Muscle of back (tissue), 11 donors: ENCODE data around the gene ARID2. TPM values are rescaled to one million over a fixed set of nuclear protein-coding genes. Genes with fewer than 3 reads are reported as not detected.

Experiments
- DNase-seq, 3 donors: peaks; one replicate each; pipeline versions ENCODE4 v3.0.0 to v3.0.0-alpha.2; 2013
- polyA plus RNA-seq, 10 donors: library from polyadenylated mRNA; unstranded; fragments of 120-200 nt; gene quantifications; one replicate each; pipeline ENCODE4 v1.2.1, GENCODE V29; 2013; ENCODE audit not compliant: insufficient read length in 10 of 10

Gene ARID2
- polyA plus RNA-seq, 10 donors, result 13.0 to 20.6 (median 17.5) TPM

DNA sequence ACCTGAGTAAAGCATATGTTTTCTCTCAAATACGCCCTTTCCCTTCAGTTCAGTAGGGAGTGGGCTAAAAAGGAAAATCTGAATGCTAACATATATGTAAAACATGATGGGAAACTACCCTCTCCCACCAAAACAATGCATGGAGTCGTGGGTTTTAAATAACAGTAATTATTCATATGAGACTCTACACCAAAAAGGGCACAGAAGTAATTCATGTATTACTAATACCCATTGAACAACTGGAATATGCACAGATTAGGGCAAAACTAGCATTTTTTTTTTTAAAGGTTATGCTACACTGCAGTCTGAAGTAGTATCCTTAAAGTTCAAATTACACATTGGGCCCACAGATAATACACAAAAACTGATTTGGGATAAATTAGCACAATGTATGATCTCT lies 8.1 kb upstream of the ARID2 start:
- no peak for DNase-seq

DNA sequence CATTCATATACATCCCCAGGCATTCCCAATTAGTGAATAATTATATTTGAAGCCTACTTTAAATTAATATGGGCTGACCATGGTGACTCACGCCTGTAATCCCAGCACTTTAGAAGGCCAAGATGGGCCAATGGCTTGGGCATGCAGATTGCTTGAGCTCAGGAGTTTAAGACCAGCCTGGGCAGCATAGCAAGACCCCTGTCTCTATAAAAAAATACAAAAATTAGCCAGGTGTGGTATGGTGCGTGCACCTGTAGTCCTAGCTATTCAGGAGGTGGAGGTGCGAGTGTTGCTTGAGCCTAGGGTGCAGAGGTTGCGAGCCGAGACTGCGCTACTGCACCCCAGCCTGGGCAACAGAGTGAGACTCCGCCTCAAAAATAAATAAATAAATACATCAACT lies 7.6 kb upstream of the ARID2 start:
- DNase-seq, result no peak

DNA sequence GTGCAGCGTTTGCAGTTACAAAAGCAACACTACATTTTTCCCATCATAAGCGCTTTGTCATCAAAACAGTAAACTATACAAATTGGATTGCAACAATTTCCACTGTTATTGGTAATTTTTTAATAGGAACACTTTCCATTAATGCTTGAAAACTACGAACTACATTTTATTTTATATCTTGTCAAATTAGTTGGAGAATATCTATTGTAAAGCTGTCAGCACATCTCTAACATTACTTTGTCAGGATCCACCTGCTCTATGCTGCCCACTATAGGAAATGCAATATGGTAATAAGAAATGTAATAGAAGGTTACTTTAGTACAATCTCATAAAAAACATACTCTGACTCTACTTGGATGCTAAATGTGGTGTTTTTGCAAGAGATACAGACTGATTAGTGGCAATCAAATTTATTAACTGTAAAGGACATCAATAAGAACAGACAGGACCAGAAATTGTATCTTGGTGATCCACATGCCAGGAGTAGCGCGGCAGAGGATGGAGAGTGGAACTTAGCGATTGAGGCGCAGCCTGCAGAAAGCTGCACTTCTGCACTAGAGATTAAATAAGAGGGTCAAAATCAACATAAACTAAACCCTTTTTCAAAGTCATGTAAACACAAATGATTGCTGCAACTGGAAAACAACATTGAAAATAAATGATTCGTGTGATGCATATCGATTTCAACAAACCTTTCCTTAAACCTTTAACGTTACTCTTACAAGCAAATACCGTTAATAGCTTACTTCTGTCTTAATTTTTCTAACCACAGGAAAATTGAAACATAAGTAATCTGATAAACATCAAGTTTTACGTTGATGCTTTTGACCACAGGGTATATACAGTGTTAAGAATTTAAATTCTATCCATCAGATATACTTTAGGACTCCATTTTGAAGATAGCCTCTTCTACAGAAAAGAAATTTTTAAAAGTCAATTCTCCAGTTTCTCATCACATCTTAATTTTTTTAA lies 3.6 kb upstream of the ARID2 start:
- DNase-seq, result peak; percentile 52 to 89 (median 67)

DNA sequence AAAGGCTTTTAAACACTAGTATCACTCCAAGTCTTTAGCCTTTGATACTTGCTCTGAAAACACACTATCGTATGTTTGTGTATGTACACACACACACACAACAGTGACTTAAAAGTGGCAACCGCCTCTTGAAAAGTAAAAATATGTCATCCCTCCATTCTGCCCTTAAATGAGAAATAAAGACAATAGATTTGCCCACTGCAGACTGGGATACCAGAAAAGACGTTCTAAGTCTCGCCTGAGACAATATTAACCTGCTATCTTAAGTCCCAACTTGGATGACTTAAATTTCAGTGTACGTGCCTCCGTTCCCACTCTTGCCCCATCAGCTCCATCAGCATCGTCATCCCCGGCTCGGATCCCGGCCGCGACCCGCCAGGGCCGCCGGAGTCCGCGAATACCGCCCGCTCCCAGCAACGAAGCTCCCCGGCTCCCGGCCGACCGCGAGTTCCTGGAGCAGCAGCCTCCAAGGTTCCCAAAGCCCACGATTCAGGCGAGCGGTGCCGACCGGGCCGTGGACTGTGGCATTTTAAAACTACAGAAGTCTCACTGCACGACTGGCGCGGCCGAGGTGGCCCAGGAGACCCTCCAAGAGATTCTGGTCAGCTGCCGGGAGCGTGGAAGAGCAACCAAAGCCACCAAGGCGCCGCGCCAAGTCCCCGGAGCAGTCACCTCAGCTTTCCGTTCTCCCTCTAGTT lies 2.8 kb upstream of the ARID2 start:
- DNase-seq, result peak in 1 of 3 donors; percentile 85

DNA sequence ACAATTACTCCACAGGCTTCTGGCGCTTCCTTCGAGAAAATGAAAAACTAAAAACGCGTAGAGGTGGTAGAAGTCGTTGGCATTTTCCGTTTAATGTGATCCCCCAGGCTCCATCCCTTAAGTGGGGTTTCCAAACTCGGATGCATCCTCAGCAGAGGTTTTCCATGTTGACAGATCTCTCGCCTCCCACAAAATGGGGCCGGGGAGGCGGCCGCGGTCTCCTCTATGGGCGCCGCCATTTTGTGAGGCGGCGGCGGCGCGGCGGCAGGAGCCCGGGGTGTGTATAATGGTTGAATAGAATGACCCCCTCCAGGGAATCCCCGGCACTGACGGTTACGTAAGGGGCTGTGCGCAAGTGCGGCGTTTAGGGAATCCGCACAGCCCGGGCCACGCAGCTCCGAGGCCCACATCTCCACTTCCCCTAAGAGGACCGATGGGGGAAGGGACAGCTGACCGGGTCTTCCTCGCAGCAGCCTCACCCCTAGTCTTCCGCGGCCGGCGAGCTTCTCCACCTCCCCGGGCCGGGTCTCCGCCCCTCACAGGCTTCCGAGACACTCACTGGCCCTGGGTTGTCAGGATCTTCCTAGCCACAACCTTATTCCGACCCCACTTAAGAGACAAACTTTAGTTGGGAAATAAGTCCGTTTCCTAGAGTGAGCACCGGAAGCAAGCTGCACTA lies 2.1 kb upstream of the ARID2 start:
- DNase-seq, result peak; percentile 96 to 98 (median 97)

DNA sequence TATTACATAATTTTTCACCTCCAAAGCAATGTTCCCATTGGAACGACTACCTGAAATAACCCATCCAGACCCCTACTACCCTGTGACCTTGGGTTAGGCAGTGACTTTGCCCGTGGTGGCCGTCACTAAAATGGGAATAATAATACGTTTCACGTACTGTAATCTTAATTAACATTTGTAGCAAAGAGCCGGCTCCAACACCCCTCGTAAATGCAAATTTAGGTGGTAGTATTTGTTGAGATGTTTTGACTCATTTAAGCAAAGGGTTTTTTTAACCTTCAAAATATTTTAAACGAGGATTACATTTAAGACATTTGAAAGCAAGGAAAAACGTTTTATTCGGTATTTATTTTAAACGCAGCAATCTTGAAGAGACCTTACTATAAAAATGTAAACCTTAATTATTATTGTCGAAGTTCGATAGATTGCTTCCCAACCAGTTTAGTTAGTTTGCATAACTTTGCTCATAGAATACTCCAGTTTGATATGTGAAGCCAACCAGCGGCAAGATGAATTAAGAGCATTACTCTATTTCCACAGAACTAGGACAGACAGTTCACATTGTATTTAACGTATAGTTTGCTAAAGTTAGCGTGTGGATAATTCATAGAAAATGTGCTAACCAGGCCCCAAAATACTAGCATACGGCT lies 1.4 kb upstream of the ARID2 start:
- no peak for DNase-seq

DNA sequence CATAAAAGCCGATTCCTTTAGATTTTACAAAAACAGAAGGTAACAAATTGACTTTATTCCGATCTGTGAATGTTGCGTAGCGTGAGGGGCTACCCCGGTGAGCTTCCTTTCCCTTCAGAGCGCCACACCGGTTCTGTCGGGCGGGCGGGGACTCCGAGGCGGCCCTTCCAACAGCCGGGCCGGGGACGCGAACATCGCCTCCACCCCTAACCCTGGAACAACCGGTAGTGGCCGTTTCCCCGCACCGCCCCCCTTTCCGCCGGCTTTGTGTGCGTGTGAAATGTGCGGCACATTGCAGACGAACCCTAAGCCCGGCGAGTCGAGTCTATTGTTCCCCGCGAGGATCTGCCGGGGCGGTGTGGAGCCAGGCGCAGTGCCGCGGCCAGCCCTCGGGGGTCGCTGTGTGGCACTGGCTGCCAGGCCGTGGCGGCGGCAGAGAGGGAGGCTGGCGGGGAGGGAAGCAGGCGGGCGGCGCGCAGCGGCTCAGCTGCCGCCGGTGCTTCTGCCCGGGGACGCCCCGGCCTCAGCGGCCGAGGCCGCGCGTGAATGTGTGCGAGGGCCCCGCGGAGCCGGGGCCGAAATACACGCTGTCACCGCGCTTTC lies 775 bp upstream of the ARID2 start:
- peak; percentile 96 to 98 (median 97) for DNase-seq

DNA sequence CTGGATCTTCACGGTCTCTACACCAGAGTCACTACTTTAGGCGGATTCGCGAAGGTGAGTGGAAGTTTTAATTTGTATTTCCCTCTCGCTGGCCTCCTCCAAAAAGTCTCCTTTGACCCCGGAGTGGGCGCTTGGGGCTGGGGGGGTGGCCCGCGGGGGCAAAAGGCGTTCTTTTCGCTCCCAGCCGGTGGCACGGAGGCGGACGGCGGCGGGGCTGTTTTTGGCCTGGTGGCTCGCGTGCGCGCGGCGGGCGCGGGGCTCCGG lies 510 bp downstream of the ARID2 start:
- DNase-seq, result no peak

DNA sequence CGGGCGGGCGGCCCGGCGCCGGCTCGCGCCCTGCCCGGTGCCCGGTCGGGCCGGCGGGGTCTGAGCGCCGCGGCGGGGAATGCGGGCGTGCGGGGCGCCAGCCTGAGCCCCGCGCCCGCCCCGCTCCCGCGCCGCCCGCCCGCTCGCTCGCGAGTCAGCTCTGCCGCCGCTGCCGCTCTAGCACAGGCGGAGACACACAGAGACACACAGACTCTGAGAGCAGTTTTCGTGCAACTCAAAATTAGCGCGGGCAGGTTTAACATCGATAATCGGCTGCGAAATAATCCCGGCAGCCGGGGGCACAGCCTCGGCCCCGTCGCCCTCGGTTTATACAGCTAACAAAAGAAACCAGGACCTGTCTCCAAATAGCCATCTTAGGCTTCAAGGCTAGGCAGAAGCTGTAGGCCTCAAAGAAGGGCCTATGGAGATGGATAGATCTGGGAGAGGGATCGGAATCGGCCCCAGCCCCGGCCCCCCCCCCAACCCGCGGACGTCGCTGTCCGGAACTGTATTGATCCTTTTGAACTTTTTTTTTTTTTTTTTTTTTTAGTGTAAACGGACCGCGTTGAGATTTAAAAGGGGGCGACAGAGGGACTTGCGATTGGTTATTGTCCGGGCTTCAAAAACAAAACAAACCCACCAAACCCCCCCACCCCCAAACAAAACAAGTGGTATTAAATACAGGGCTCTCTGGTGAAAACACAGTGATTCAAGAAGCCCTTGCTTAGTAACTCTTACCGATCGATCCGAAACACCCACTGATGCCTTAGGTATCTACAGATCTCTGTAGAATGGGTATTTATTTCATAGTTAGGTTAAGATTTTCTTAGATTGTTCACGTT lies 1.1 kb downstream of the ARID2 start:
- DNase-seq, result peak; percentile 51 to 89 (median 65)

DNA sequence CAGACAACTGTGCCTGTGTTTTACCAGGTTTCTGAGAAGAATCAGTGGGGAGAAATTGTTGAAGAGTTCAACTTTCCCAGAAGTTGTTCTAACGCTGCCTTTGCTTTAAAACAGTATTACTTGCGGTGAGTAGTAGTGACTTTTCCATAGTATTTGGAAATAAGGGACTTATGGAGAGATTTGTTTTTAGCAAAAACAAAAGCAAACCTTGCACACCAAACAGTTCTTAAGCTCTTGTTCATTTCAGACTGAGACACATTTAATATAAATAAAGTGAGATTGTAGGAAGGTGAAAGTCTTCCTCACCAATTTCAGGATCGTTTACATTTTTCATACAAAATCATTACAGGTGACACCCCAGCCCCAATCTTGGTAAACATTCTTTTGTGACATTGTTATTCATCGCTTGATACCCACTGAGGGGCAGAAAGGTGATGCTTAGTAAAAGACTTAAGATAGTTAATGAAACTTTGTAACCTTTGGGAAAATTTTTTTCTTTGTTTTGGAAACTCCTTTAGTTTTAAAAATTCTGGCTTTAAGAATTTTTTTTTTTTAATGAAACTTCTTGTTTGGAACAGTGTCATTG lies 1.8 kb downstream of the ARID2 start:
- DNase-seq, result no peak

DNA sequence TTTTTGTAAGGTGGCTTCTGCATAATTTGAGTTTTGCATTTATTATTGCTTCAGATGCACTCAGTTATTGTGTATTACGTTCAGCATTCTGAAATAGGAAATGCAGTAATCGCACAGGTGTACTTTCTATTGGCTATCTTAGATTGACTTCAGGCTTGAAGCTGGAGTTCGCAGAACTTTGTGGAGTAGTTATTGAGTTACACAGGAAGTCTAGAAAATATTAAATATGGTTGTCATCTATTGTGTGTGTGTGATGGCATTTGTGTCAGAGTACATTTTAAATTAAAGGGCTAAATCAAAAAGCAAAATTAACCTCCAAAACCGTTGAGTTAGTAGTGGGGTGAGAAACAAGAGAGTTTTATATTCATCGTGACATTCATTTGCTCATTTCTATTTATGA lies 2.7 kb downstream of the ARID2 start:
- DNase-seq, result peak in 2 of 3 donors; percentile 21 to 40

DNA sequence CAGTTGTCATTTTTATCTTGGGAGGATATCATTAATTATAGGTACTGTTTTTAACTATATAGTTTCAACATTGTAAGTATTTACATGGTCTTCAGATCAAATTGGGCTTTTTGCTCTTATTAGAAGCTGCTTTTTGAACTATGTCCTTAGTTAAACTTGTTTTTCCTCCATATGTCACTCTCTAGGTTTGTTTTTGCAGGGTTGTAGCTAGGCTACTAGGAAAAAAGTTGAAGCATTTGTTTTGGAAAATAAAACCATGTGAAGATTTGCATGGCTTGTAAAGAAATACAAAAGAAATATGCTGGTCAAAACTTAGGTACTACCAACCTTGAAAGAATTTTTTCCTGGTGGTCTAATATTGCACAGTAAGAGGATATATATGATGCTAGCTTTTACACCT lies 3.4 kb downstream of the ARID2 start:
- peak in 1 of 3 donors; percentile 22 for DNase-seq

DNA sequence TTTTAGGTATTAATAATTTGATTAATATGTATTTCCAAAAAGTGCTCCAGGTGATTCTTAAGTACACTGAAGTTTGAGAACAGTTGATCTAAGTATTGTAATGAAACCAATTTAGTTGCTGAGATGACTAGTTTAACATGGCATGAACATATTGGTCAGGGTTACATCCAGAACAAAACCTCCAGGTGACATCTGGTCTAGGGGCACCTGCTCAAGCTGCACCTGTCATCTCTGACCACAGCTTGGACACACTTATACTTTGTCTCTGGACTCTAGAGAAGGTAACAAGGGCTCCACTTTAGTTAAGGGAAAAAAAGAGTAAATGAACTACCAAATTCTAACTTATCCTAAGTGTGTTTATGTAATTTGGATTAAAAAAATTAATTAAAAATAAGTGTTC lies 8.1 kb downstream of the ARID2 start:
- no peak for DNase-seq

DNA sequence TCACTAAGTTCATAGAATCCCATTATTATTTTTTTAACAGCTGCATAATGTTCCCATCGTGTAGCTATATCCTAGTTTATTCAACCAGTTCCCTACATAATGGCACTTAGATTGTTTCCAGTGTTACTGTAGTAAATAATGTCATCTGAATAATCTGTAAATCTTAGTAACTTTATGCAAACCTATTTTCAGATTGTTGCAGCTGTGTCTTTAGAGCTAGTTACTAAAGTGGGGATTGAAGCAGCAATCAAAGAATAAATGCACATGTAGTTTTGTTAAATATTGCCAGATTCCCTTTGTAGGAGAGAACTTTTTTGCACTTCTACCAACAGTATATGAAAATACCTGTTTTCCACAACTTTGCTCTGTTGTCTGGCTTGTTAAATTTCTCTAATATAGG lies 13.1 kb downstream of the ARID2 start:
- DNase-seq, result no peak

DNA sequence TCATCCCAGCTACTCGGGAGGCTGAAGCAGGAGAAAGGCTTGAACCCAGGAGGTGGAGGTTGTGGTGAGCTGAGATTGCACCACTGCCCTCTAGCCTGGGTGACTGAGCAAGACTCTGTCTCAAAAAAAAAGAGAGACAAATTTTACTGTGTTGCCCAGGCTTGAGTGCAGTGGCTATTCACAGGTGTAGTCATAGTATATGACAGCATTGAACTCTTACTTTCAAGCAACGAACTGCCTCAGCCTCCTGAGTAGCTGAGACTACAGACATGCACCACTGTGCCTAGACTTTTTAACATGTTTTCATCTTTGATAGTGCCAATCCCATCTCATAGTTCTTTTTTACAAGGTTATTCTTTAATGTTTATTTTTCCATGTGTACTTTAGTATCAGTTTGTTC lies 13.7 kb downstream of the ARID2 start:
- no peak for DNase-seq

DNA sequence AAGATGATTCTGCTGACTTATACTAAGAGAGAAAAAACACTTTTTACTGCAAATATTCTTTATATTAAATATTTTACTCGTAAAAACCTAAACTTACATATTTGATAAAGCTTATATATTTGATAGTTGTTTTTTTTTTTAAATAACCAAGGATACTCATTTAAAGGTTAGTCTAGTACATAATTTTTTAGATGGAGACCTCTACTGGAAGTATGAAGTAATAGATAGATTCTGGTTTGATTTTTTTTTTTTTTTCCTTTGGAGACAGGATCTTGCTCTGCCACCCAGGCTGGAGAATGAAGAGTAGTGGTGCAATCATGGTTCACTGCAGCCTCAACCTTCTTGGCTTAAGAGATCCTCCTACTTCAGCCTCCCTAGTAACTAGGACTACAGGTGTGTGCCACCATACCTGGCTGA lies 16.4 kb downstream of the ARID2 start:
- DNase-seq, result no peak

DNA sequence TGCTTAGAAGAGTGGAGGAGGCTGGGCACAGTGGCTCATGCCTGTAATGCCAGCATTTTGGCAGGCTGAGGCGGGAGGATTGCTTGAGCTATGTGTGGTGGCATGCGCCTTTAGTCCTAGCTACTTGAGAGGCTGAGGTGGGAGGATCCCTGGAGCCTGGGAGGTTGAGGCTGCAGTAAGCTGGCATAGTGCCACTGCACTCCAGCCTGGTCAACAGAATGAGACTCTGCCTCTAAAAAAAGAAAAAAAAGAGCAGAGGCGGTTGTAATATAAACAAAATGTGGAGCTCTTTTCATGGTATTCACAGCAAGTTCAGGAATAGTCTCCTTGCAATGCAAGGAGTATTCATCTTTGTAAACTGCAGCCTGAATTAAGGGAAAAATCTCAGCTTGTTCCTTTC lies 27.2 kb downstream of the ARID2 start:
- DNase-seq, result no peak

DNA sequence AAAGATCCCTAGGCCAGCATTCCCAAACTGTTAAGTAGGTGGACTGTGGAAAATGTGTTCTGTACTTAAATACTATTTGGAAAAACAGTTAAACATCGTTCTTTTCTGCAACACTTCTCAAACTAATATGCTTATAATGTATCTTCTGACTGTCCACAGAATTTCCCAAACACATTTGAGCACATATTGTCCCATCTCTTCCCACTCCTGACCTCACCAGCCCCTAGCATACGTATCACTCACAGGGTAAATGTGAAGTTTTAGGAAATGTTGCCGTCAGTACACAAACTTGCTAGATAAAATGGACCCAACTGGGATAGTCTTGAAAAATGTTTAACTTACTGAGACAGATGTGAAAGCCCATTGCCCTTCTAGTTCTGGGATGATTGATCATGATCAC lies 27.7 kb downstream of the ARID2 start:
- DNase-seq, result no peak

DNA sequence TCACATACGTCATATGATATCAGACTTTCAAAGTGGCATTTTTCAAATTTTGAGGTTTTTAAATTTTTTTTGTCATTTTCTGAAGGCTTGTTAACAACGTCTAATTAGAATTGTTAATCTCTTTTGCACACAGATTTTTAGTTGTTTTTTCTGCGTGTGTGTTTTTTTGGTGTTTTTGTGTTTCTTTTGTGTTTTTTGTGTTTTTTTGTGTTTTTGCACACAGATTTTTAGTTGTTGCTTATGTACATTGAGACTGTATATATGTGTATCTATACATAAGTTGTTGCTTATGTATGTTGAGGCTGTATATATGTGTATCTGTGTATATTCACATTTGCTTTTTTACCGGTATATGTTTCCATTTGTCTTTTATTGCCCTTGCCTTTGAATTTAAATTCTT lies 30.8 kb downstream of the ARID2 start:
- DNase-seq, result no peak
